Measurements from ENCODE around the gene NOTCH2. TPM values are rescaled to one million over a fixed set of nuclear protein-coding genes. Genes with fewer than 3 reads are reported as not detected.

The NOTCH2 gene
- polyA plus RNA-seq, 3 donors = 47.3 to 108 (median 86.6) TPM

GRCh38 chr1:119964673-119965363, 104.6 kb downstream of the NOTCH2 start:
- H3K36me3 Mint-ChIP-seq = peaks cover 78 to 96% of the 10 kb centered on the region in 2 donors
- DNase-seq = no peak

More at GRCh38 chr1:119964673-119965363, 104.6 kb downstream of the NOTCH2 start:
- Mint-ChIP-seq H3K4me1 (peaks cover 7% of the 10 kb centered on the region), H3K9me3 (peaks cover 0 to 2% (median 0%) of the 10 kb centered on the region in 7 donors), H3K27me3 (ENCODE audit: low read depth in 3 of 3) (peaks cover 0 to 4% (median 0%) of the 10 kb centered on the region in 3 donors), H3K4me3 (no peak overlapping the region), H3K27ac (peak overlapping the region in 4 of 7 donors; percentile 2 to 55 (median 37))
- H3K36me3 ChIP-seq (replicated peaks in 1 of 2; ENCODE audit: control insufficient read depth in 1 of 2, insufficient read depth in 2 of 2, low read length in 2 of 2) = peaks cover 94 to 99% of the 10 kb centered on the region in 2 donors
- 91% methylated on average over 1 of the region's 1 CpG for WGBS (ENCODE audit: insufficient coverage)
- H3K4me2 ChIP-seq (replicated peaks; ENCODE audit: extremely low read depth, low read length, poor library complexity, severe bottlenecking) = no peak overlapping the region
- peaks cover 100% of the 10 kb centered on the region for H4K20me1 ChIP-seq (ENCODE audit: insufficient read depth, low read length)
- peaks cover 0 to 7% of the 10 kb centered on the region in 2 donors for H3K4me1 ChIP-seq (ENCODE audit: control insufficient read depth in 1 of 2, insufficient read depth in 2 of 2, low read length in 2 of 2)
- H3K27ac ChIP-seq (ENCODE audit: low read depth in 1 of 2, low read length in 2 of 2) = peak overlapping the region in 1 of 2 donors; percentile 52
- H3K9ac ChIP-seq (ENCODE audit: insufficient read depth, low read length, poor library complexity, severe bottlenecking) = no peak overlapping the region
- no peaks in the 10 kb centered on the region for H3K27me3 ChIP-seq (ENCODE audit: control insufficient read depth in 2 of 2, insufficient read depth in 2 of 2, low read length in 2 of 2)
- peaks cover 38% of the 10 kb centered on the region for H3K79me2 ChIP-seq (ENCODE audit: insufficient read depth, low read length)
- intact Hi-C loops (cut with micrococcal nuclease) = loop anchor here in 1 of 2 donors (5.0 kb wide), 1 partner anchor 53 kb away; no protein-coding TSS in a partner anchor
- no peak for TF ChIP-seq CTCF (IDR thresholded peaks at IDR 0.05)
- H3K9me3 ChIP-seq (replicated peaks in 1 of 2; ENCODE audit: control insufficient read depth in 1 of 2, insufficient read depth in 1 of 2, low read length in 2 of 2) = no peaks in the 10 kb centered on the region
- H2AFZ ChIP-seq (ENCODE audit: insufficient read depth, low read depth, low read length, poor library complexity, severe bottlenecking) = no peak overlapping the region
- no peak overlapping the region for H3K4me3 ChIP-seq (replicated peaks in 1 of 3; ENCODE audit: low read depth in 2 of 3, low read length in 3 of 3)
